GM10248 (cell line): ENCODE results near the gene ABCC6.

Experiments used
- CTCF ChIA-PET: fragments of 300-600 bp; sonication (Branson Sonifier 250); formaldehyde crosslinking; extraction: SDS; loops from one replicate; lab custom pipeline; 2021; ENCODE audit warnings: antibody characterized with exemption; lab: Yijun Ruan, JAX
- POLR2A ChIA-PET: fragments of 350-650 bp; sonication (Branson Sonifier 250); formaldehyde crosslinking; extraction: SDS; loops from one replicate; lab custom pipeline; 2020; ENCODE audit warnings: antibody characterized with exemption; lab: Yijun Ruan, JAX
- DNase-seq: peaks from one replicate; pipeline ENCODE4 v3.0.0; 2012; ENCODE audit errors: extremely low spot score
- CTCF ChIP-seq: IDR thresholded peaks from 2 replicates; pipeline ENCODE4 v1.5.1; 2012; ENCODE audit warnings: mild to moderate bottlenecking, low read depth; ENCODE audit errors: extremely low read depth, missing control alignments, control extremely low read depth

The ABCC6 gene

DNA sequence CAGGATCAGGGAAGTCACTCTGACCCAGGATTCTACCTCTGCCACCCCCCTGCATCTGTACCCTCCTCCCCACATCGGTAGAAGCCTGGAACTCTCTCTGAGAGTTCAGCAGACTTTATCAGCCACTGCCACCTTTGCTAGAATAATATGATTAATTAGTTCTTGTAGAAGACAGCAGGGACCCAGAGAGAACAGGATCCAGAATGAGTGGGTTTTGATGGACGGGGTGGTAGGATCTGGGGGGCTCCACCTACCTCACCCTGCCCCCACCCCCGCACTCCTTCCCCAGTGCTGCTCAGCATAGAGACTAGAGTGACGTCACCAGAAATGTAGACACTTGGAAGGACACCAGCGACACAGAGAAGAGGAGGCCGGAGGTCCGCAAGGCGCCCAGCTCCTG lies 33.5 kb downstream of the ABCC6 start:
- POLR2A ChIA-PET: no interaction called here
- CTCF ChIA-PET: no interaction called here
- DNase-seq: no peak
- TF ChIP-seq CTCF: no peak

DNA sequence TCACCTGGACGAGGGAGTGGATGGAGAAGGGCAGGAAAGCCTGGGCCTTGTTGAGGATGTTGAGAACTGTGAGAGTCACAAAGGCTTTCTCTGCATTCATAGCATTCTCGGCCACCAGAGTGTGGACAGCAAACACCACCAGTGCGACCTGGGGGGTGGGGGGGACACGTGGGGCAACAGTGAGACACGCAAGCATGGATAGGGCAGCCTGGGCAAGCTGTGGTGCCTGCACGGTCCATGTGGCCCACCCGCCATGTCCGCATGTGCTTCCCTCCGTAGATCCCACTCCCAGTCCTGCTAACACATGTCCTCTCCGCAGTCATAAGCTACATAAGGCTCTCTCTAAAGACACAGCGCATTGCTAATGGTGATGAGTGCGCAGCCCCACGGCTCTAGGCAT lies 34.5 kb downstream of the ABCC6 start:
- ChIA-PET CTCF (interaction anchor here (4.6 kb wide), 1 partner anchor 12 kb away, joined by 27 read pairs; no protein-coding TSS in a partner anchor), POLR2A (no interaction called here)
- no peak for DNase-seq
- TF ChIP-seq CTCF: no peak

DNA sequence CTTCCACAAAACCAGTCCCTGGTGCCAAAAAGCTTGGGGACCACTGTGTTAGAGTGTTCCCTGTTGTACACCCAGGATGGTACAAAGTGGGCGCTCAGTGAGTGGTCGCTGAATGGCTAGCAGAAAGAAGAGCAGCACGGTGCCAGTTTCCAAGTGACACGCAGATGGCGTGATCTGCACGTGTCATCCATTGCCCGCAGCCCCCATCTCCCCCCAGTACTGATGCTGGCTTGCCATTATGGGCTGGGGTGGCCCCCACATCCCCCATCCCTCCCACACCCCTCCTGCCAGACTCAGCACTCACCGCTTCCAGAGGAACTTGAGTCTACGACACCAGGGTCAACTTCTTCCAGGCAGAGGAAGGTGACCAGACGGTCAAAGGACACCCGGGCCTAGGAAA lies 36.5 kb downstream of the ABCC6 start:
- ChIA-PET CTCF (interaction anchor here (1.1 to 4.6 kb wide), 5 partner anchors 10 to 431 kb away, joined by 3 to 27 read pairs (median 4); no protein-coding TSS in a partner anchor), POLR2A (no interaction called here)

DNA sequence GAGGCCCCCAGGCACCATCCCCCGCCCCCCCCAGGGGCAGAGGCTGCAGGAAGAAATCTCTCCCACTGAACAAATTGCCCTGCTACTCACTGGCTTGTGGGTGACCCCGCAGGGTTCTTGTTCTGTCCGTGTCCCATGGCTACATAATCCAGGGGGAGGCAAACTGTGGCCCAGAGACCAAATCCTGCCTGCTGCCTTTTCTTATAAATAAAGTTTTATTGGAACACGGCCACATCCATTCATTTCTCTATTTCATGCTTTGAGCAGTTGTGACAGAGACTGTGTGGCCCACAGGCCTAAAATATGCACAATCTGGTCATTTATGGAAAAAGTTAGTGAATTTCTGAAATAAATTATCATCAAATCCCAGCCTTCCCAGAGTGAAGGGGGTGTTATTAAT lies 38.2 kb downstream of the ABCC6 start:
- CTCF ChIA-PET: interaction anchor here (4.6 kb wide), 1 partner anchor 8 kb away, joined by 27 read pairs; no protein-coding TSS in a partner anchor
- TF ChIP-seq CTCF: no peak
- no peak for DNase-seq
- POLR2A ChIA-PET: no interaction called here

More for the DNA sequence above, 36.5 kb downstream of the ABCC6 start:
- no peak for TF ChIP-seq CTCF
- no peak for DNase-seq

- DNase-seq: no peak
- POLR2A ChIA-PET: no interaction called here
- CTCF ChIA-PET: no interaction called here
- no peak for TF ChIP-seq CTCF
Measured at GRCh38 chr16:16184594-16184993, 38.7 kb downstream of the ABCC6 start.

GRCh38 chr16:16183562-16183961 lies 39.7 kb downstream of the ABCC6 start:
- no peak for DNase-seq
- POLR2A ChIA-PET: no interaction called here
- CTCF ChIA-PET: interaction anchor here (1.0 kb wide), 1 partner anchor 11 kb away, joined by 4 read pairs; no protein-coding TSS in a partner anchor
- no peak for TF ChIP-seq CTCF
